HepG2 (cell line): ENCODE measurements around the gene NOTO. TPM values are rescaled to one million over a fixed set of nuclear protein-coding genes. Genes with fewer than 3 reads are reported as not detected.

Source experiments
- AGO2 ChIP-seq: fragments of 200-400 bp; formaldehyde crosslinking; optimal IDR thresholded peaks from 2 replicates; pipeline ENCODE3; 2017; ENCODE audit warnings: mild to moderate bottlenecking, low read depth, low read length, moderate library complexity
- AKAP8 ChIP-seq: sonication (generic); formaldehyde crosslinking; IDR thresholded peaks from 2 replicates; pipeline ENCODE4 v1.5.1; 2020; ENCODE audit warnings: mild to moderate bottlenecking, missing genetic modification reagents
- CCAR2 ChIP-seq: fragments of 200-400 bp; formaldehyde crosslinking; optimal IDR thresholded peaks from 2 replicates; pipeline ENCODE3; 2018; ENCODE audit warnings: low read depth, mild to moderate bottlenecking, low read length, moderate library complexity
- EP300 ChIP-seq, 3 experiments: sonication (generic) in 1 of 3; formaldehyde crosslinking in 1 of 3; IDR thresholded peaks; 2 replicates each; pipeline versions ENCODE4 v1.5.1 to v1.6.1; 2011 to 2020; ENCODE audit warnings: low read depth in 2 of 3, low read length in 2 of 3, borderline replicate concordance in 1 of 3, improper control_type of control experiment in 1 of 3, mild to moderate bottlenecking in 1 of 3, missing genetic modification reagents in 1 of 3, moderate library complexity in 1 of 3
- GATAD2A ChIP-seq: IDR thresholded peaks from 2 replicates; pipeline ENCODE4 v1.6.1; 2016
- HNF4A ChIP-seq: sonication (generic); formaldehyde crosslinking; IDR thresholded peaks from 2 replicates; pipeline ENCODE4 v1.4.0; 2020; ENCODE audit warnings: missing genetic modification reagents
- MTA1 ChIP-seq: sonication (generic); formaldehyde crosslinking; IDR thresholded peaks from 2 replicates; pipeline ENCODE4 v1.4.0; 2020; ENCODE audit warnings: missing genetic modification reagents, mild to moderate bottlenecking, borderline replicate concordance
- MXD4 ChIP-seq: IDR thresholded peaks from 2 replicates; pipeline ENCODE4 v1.6.1; 2016; ENCODE audit warnings: mild to moderate bottlenecking, missing biosample characterization, missing genetic modification reagents
- SALL1 ChIP-seq: sonication (generic); formaldehyde crosslinking; IDR thresholded peaks from 2 replicates; pipeline ENCODE4 v1.8.0; 2022; ENCODE audit warnings: mild to moderate bottlenecking, missing genetic modification reagents
- SOX13 ChIP-seq, 3 experiments: fragments of 450-650 bp in 1 of 3; sonication (generic) in 1 of 3; formaldehyde crosslinking in 1 of 3; IDR thresholded peaks in 2 of 3; conservative IDR thresholded peaks in 1 of 3; 2 replicates each; pipeline versions ENCODE4 v1.5.0 to v1.6.1; 2016 to 2020; ENCODE audit warnings: antibody characterized with exemption in 1 of 3, mild to moderate bottlenecking in 1 of 3, missing compliant biosample characterization in 1 of 3, missing genetic modification reagents in 1 of 3, moderate library complexity in 1 of 3
- TBX3 ChIP-seq: fragments of 450-650 bp; IDR thresholded peaks from 2 replicates; pipeline ENCODE4 v1.6.1; 2017; ENCODE audit warnings: antibody characterized with exemption, mild to moderate bottlenecking, inconsistent platforms, borderline replicate concordance
- THAP11 ChIP-seq: IDR thresholded peaks from 2 replicates; pipeline ENCODE4 v1.6.1; 2016; ENCODE audit warnings: missing biosample characterization, missing genetic modification reagents
- ZNF12 ChIP-seq: sonication (generic); formaldehyde crosslinking; IDR thresholded peaks from 2 replicates; pipeline ENCODE4 v1.5.0; 2020; ENCODE audit warnings: missing genetic modification reagents
- ZNF234 ChIP-seq: sonication (generic); formaldehyde crosslinking; conservative IDR thresholded peaks from 2 replicates; pipeline ENCODE4 v1.5.1; 2020; ENCODE audit warnings: mild to moderate bottlenecking, missing genetic modification reagents
- ZNF572 ChIP-seq: sonication (generic); formaldehyde crosslinking; IDR thresholded peaks from 2 replicates; pipeline ENCODE4 v1.5.1; 2020; ENCODE audit warnings: mild to moderate bottlenecking, missing genetic modification reagents
- ZNF724P ChIP-seq: sonication (generic); formaldehyde crosslinking; IDR thresholded peaks from 2 replicates; pipeline ENCODE4 v1.8.0; 2022; ENCODE audit warnings: missing genetic modification reagents, borderline replicate concordance
- ZNF777 ChIP-seq: sonication (generic); formaldehyde crosslinking; IDR thresholded peaks from 2 replicates; pipeline ENCODE4 v1.4.0; 2020; ENCODE audit warnings: missing genetic modification reagents
- ZNF792 ChIP-seq: IDR thresholded peaks from 2 replicates; pipeline ENCODE4 v1.6.1; 2016
- ZNF878 ChIP-seq: sonication (generic); formaldehyde crosslinking; IDR thresholded peaks from 2 replicates; pipeline ENCODE4 v1.8.1; 2023; ENCODE audit warnings: mild to moderate bottlenecking, missing genetic modification reagents, moderate library complexity
- polyA plus RNA-seq, 8 experiments: library from polyadenylated mRNA; depleted of rRNA in 3 of 8; stranded (reverse) in 7 of 8; unstranded in 1 of 8; fragments of >200 nt; fragmentation: Illumina TruSeq in 4 of 8; extraction: Trizol in 4 of 8; gene quantifications; 2 replicates each; pipeline versions ENCODE4 v1.2.1 to v1.2.3, GENCODE V29; 2011 to 2016; ENCODE audit warnings: low read depth in 4 of 8, missing spikeins in 1 of 8, mixed read lengths in 1 of 8; ENCODE audit not compliant: insufficient read depth in 1 of 8
- total RNA-seq, 5 experiments: library from RNA; depleted of rRNA; stranded (reverse); fragments of >200 nt; fragmentation: Illumina TruSeq; extraction: Trizol; gene quantifications; 2 replicates each; pipeline ENCODE4 v1.2.3, GENCODE V29; 2016; ENCODE audit warnings: low read depth in 1 of 5
- TF ChIP-seq, protein P1 (sequence below): IDR thresholded peaks from 2 replicates; pipeline ENCODE4 v1.6.1; 2018; ENCODE audit warnings: missing genetic modification reagents
- TF ChIP-seq, protein P2 (sequence below): IDR thresholded peaks from 2 replicates; pipeline ENCODE4 v1.6.1; 2016; ENCODE audit warnings: low read depth, missing genetic modification reagents, missing compliant biosample characterization
- TF ChIP-seq, protein P3 (sequence below): sonication (generic); formaldehyde crosslinking; IDR thresholded peaks from 2 replicates; pipeline ENCODE4 v1.4.0; 2020; ENCODE audit warnings: missing genetic modification reagents; ENCODE audit errors: not compliant biosample characterization

NOTO gene
- total and polyA plus RNA-seq, 2 of the 13 experiments (the other 11 are each of a cell fraction or from before 2014, with no cell fraction given): not detected

DNA sequence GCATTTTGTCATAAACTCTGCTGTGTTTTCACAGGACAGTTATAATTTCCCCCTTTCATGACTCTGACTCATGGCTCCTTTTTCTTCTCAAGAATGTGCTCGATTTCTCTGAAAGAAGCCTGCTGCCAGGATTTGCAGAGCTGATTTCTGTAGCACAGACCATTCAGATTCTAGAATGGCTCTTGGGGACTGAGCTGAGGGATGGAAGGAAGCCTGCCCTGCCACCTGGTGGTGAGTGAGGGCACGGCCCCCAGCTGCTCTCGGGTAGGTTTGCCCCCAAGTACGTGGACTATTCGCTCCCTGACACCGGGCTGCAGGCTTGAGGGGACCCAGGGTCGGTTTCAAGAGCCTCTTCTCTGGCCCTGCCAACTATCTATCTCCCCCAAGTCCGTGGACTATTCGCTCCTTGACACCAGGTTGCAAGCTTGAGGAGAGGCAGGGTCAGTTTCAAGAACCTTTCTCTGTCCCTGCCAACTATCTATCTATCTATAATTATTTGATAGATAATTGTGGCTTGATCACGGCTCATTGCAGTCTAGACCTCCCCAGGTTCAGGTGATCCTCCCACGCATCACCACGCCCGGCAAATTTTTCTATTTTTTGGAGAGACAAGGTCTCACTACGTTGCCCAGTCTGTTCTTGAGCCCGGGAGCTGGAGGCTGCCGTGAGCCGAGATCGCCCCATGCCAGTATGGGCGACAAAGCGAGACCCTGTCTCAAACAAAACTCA lies 10.2 kb downstream of the NOTO start (continued):
- TF ChIP-seq SOX13 (IDR thresholded peaks at IDR 0.05) (no peak), SOX13 (CRISPR knock-in tag; conservative IDR thresholded peaks at IDR 0.05 in 1 of 2, IDR thresholded peaks at IDR 0.05 in 1 of 2) (no peak), AGO2 (no peak), MTA1 (CRISPR knock-in tag) (0 out of 2 replicates have a peak, but pooled peaks have one; percentile 21), ZNF724P (0 out of 2 replicates have a peak, but pooled peaks have one; percentile 40), MXD4 (CRISPR knock-in tag) (no peak), GATAD2A (0 out of 2 replicates have a peak, but pooled peaks have one; percentile 25), AKAP8 (no peak), SALL1 (peak; percentile 54; the same call in 1 of the 2 replicates), EP300 (IDR thresholded peaks at IDR 0.05; ENCODE audit: low read depth in 2 of 2, low read length in 2 of 2) (no peak), EP300 (CRISPR knock-in tag; IDR thresholded peaks at IDR 0.05; ENCODE audit: borderline replicate concordance) (no peak), ZNF777 (CRISPR knock-in tag) (peak; percentile 44; the same call in 1 of the 2 replicates), HNF4A (CRISPR knock-in tag) (peak; percentile 40; the same call in 1 of the 2 replicates), ZNF572 (CRISPR knock-in tag) (peak; percentile 26; the same call in 1 of the 2 replicates), ZNF792 (CRISPR knock-in tag) (0 out of 2 replicates have a peak, but pooled peaks have one; percentile 20), ZNF234 (CRISPR knock-in tag) (no peak), THAP11 (CRISPR knock-in tag) (peak; percentile 40; the same call in 1 of the 2 replicates), ZNF12 (CRISPR knock-in tag) (no peak), CCAR2 (no peak), ZNF878 (CRISPR knock-in tag) (no peak), TBX3 (no peak)
- TF ChIP-seq, protein P1, sequence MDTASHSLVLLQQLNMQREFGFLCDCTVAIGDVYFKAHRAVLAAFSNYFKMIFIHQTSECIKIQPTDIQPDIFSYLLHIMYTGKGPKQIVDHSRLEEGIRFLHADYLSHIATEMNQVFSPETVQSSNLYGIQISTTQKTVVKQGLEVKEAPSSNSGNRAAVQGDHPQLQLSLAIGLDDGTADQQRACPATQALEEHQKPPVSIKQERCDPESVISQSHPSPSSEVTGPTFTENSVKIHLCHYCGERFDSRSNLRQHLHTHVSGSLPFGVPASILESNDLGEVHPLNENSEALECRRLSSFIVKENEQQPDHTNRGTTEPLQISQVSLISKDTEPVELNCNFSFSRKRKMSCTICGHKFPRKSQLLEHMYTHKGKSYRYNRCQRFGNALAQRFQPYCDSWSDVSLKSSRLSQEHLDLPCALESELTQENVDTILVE (CRISPR knock-in tag): peak; percentile 44; the same call in 1 of the 2 replicates
- TF ChIP-seq, protein P2, sequence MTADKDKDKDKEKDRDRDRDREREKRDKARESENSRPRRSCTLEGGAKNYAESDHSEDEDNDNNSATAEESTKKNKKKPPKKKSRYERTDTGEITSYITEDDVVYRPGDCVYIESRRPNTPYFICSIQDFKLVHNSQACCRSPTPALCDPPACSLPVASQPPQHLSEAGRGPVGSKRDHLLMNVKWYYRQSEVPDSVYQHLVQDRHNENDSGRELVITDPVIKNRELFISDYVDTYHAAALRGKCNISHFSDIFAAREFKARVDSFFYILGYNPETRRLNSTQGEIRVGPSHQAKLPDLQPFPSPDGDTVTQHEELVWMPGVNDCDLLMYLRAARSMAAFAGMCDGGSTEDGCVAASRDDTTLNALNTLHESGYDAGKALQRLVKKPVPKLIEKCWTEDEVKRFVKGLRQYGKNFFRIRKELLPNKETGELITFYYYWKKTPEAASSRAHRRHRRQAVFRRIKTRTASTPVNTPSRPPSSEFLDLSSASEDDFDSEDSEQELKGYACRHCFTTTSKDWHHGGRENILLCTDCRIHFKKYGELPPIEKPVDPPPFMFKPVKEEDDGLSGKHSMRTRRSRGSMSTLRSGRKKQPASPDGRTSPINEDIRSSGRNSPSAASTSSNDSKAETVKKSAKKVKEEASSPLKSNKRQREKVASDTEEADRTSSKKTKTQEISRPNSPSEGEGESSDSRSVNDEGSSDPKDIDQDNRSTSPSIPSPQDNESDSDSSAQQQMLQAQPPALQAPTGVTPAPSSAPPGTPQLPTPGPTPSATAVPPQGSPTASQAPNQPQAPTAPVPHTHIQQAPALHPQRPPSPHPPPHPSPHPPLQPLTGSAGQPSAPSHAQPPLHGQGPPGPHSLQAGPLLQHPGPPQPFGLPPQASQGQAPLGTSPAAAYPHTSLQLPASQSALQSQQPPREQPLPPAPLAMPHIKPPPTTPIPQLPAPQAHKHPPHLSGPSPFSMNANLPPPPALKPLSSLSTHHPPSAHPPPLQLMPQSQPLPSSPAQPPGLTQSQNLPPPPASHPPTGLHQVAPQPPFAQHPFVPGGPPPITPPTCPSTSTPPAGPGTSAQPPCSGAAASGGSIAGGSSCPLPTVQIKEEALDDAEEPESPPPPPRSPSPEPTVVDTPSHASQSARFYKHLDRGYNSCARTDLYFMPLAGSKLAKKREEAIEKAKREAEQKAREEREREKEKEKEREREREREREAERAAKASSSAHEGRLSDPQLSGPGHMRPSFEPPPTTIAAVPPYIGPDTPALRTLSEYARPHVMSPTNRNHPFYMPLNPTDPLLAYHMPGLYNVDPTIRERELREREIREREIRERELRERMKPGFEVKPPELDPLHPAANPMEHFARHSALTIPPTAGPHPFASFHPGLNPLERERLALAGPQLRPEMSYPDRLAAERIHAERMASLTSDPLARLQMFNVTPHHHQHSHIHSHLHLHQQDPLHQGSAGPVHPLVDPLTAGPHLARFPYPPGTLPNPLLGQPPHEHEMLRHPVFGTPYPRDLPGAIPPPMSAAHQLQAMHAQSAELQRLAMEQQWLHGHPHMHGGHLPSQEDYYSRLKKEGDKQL: no peak
- TF ChIP-seq, protein P3, sequence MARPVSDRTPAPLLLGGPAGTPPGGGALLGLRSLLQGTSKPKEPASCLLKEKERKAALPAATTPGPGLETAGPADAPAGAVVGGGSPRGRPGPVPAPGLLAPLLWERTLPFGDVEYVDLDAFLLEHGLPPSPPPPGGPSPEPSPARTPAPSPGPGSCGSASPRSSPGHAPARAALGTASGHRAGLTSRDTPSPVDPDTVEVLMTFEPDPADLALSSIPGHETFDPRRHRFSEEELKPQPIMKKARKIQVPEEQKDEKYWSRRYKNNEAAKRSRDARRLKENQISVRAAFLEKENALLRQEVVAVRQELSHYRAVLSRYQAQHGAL (CRISPR knock-in tag): no peak
